AG04450 (cell line): Measurements from ENCODE around the gene PKP3. TPM values are rescaled to one million over a fixed set of nuclear protein-coding genes. Genes with fewer than 3 reads are reported as not detected.

Experiments
- CTCF ChIA-PET: fragments of 300-600, 350-600 bp; formaldehyde crosslinking; extraction: SDS; loops from one replicate; lab custom pipeline; 2022; ENCODE audit warnings: antibody characterized with exemption, inconsistent platforms; lab: Charles Lee
- POLR2A ChIA-PET: fragments of 350-600 bp; formaldehyde crosslinking; extraction: SDS; loops from one replicate; lab custom pipeline; 2021; ENCODE audit warnings: antibody characterized with exemption, inconsistent platforms; lab: Yijun Ruan, JAX
- DNase-seq: peaks from one replicate; pipeline ENCODE4 v3.0.0-alpha.2; 2011; ENCODE audit warnings: low read depth, low spot score
- H3K27ac ChIP-seq: one replicate; pipeline ENCODE4 v1.5.1; 2012; ENCODE audit warnings: low read depth, low read length, control low read depth
- H3K27me3 ChIP-seq: one replicate; pipeline ENCODE4 v1.6.0; 2012; ENCODE audit warnings: low read length; ENCODE audit not compliant: control insufficient read depth, insufficient read depth
- H3K4me3 ChIP-seq: 2 replicates; pipeline ENCODE4 v1.5.1; 2011; ENCODE audit warnings: mild to moderate bottlenecking, low read depth, low read length, control low read depth
- H3K9me3 ChIP-seq: 2 replicates; pipeline ENCODE4 v1.5.1; 2012; ENCODE audit warnings: low read length; ENCODE audit not compliant: control insufficient read depth, insufficient read depth
- CTCF ChIP-seq: IDR thresholded peaks from 2 replicates; pipeline ENCODE4 v1.5.1; 2011; ENCODE audit warnings: low read depth, low read length, control low read depth, inconsistent platforms
- polyA plus RNA-seq: library from polyadenylated mRNA; depleted of rRNA; stranded (reverse); fragments of >200 nt; gene quantifications from 2 replicates; pipeline ENCODE4 v1.2.3, GENCODE V29; 2011

PKP3 gene
- polyA plus RNA-seq, 1 experiment, result 0.55 TPM

DNA sequence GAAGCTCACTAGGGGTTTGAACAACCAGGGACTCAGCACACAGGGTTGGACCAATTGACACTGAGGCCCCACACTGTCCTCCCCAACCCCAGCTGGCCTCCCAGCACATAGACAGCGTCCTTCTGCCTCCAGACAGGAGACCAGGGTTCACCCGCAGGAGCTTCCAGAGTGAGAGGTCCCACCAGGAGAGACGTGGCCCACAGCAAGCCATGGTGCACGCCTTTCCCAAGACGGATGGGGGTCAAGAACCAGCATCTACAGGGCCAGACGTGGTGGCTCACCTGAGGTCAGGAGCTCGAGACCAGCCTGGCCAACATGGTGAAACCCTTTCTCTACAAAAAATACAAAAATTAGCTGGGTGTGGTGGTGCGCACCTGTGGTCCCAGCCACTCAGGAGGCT is 32.8 kb downstream of the PKP3 start:
- Histone ChIP-seq H3K27me3 (peaks cover 19% of the 10 kb centered on the region), H3K4me3 (no peak overlapping the region), H3K27ac (no peak overlapping the region), H3K9me3 (peaks cover 14% of the 10 kb centered on the region)
- CTCF ChIA-PET, result no interaction called here
- POLR2A ChIA-PET, result interaction anchor here (1.3 kb wide), 1 partner anchor 22 kb away, joined by 3 read pairs; no protein-coding TSS in a partner anchor
- TF ChIP-seq CTCF, result no peak
- DNase-seq, result no peak

DNA sequence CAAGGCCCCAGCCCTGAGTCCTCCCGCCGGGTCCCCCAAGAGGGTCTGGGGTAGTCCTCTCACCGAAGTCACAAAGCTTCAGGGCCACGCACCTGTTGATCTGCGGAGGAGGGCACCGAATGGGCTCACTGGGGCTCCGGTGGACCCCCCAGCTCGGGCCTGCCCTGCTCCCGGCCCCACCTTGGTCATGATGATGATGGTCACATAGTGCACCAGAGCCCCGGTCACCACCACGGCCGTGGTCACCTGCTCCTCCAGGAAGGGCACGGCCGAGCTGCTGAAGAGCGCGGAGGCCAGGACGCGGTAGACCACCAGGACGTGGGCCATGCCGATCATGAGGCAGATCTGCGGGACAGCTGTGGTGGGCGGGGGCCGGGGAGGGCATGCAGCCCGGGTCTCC is 34.3 kb downstream of the PKP3 start:
- ChIA-PET CTCF (no interaction called here), POLR2A (interaction anchor here (0.7 kb wide), 1 partner anchor 21 kb away, joined by 4 read pairs; the partner anchor contains the start of gene PTDSS2)
- no peak for DNase-seq
- H3K27ac ChIP-seq, result no peak overlapping the region
- H3K27me3 ChIP-seq, result peaks cover 19% of the 10 kb centered on the region
- peaks cover 17% of the 10 kb centered on the region for H3K9me3 ChIP-seq
- H3K4me3 ChIP-seq, result no peak overlapping the region
- no peak for TF ChIP-seq CTCF

DNA sequence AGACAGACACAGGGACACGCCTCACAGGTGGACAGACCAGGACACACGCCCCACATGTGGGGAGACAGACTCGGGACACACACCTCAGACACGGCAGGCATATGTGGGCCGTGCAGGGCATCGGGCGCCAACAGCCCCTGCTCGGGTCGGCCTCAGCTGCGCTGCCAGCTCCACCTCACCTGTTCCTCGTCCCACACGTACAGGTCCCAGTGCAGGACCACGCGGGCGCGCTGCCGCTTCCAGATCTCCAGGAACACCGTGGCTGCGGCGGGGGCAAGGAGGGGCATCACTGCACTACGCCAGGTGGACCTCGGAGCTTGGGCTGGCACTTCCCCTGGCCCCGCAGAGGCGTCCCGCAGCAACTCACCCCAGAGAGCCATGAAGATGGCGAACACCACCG is 35.4 kb downstream of the PKP3 start:
- H3K9me3 ChIP-seq, result peaks cover 17% of the 10 kb centered on the region
- no peak overlapping the region for H3K27ac ChIP-seq
- DNase-seq, result no peak
- no peak overlapping the region for H3K4me3 ChIP-seq
- CTCF ChIA-PET, result no interaction called here
- H3K27me3 ChIP-seq, result peaks cover 12% of the 10 kb centered on the region
- TF ChIP-seq CTCF, result no peak
- POLR2A ChIA-PET, result no interaction called here

GRCh38 chr11:429931-430456 is 36.0 kb downstream of the PKP3 start:
- POLR2A ChIA-PET, result no interaction called here
- CTCF ChIA-PET, result no interaction called here

GRCh38 chr11:431921-432320 is 37.9 kb downstream of the PKP3 start:
- ChIA-PET POLR2A (no interaction called here), CTCF (no interaction called here)
- no peak for TF ChIP-seq CTCF
- Histone ChIP-seq H3K27ac (no peak overlapping the region), H3K4me3 (no peak overlapping the region), H3K9me3 (peaks cover 8% of the 10 kb centered on the region), H3K27me3 (no peaks in the 10 kb centered on the region)
- DNase-seq, result no peak

More at GRCh38 chr11:429931-430456, 36.0 kb downstream of the PKP3 start:
- Histone ChIP-seq H3K27me3 (peaks cover 12% of the 10 kb centered on the region), H3K4me3 (no peak overlapping the region), H3K9me3 (peaks cover 13% of the 10 kb centered on the region), H3K27ac (no peak overlapping the region)
- TF ChIP-seq CTCF, result no peak
- DNase-seq, result no peak
